ENCODE measurements around the gene UBA3. TPM values are rescaled to one million over a fixed set of nuclear protein-coding genes. Genes with fewer than 3 reads are reported as not detected.

UBA3 gene
- total RNA-seq, 5 donors from 2014 or later (not counting 1 experiment from before 2014, with no cell fraction given), result 62.7 to 83.1 (median 73.2) TPM

GRCh38 chr3:69012800-69013252 lies 67.3 kb downstream of the UBA3 start:
- peak overlapping the region; percentile 82 to 88 for H3K27ac Mint-ChIP-seq
- Histone ChIP-seq H3K4me3 (ENCODE audit: control insufficient read depth in 1 of 2, extremely low read depth in 1 of 2, low read length in 1 of 2) (peak overlapping the region; percentile 44 to 77), H3K9me3 (no peaks in the 10 kb centered on the region), H3K27me3 (replicated peaks in 1 of 2; ENCODE audit: control insufficient read depth in 2 of 2, extremely low read depth in 1 of 2, insufficient read depth in 2 of 2, low read length in 1 of 2) (no peaks in the 10 kb centered on the region), H3K36me3 (ENCODE audit: control insufficient read depth in 2 of 2, extremely low read depth in 1 of 2, insufficient read depth in 1 of 2, low read length in 1 of 2) (no peaks in the 10 kb centered on the region), H3K27ac (ENCODE audit: low read length) (peak overlapping the region; percentile 31), H3K4me1 (ENCODE audit: control insufficient read depth in 1 of 2, extremely low read depth in 1 of 2, insufficient read depth in 2 of 2, low read length in 2 of 2) (peaks cover 3 to 23% of the 10 kb centered on the region in 2 experiments)
- ChIA-PET CTCF (no interaction called here), POLR2A (interaction anchor here in 1 of 2 donors (0.5 kb wide), 1 partner anchor 13 kb away, joined by 3 read pairs; no protein-coding TSS in a partner anchor)
- ATAC-seq (replicated peaks in 1 of 4) (no peak), DNase-seq (peak in 4 of 35 experiments; percentile 6 to 45 (median 16))
- WGBS (ENCODE audit: insufficient coverage), result 11% methylated on average over 36 of the region's 36 CpGs
- peak overlapping the region; percentile 81 to 92 (median 89) for H3K4me3 Mint-ChIP-seq
- no peaks in the 10 kb centered on the region for H3K9me3 Mint-ChIP-seq
- H3K27me3 Mint-ChIP-seq, result no peaks in the 10 kb centered on the region
- peaks cover 30 to 35% (median 35%) of the 10 kb centered on the region in 3 donors for H3K4me1 Mint-ChIP-seq
- H3K36me3 Mint-ChIP-seq, result peaks cover 6% of the 10 kb centered on the region

- peaks cover 3% of the 10 kb centered on the region for H3K36me3 Mint-ChIP-seq
- WGBS (ENCODE audit: insufficient coverage), result 97% methylated on average over 13 of the region's 22 CpGs
- no peaks in the 10 kb centered on the region for H3K9me3 ChIP-seq
- peaks cover 3 to 23% of the 10 kb centered on the region in 2 experiments for H3K4me1 ChIP-seq (ENCODE audit: control insufficient read depth in 1 of 2, extremely low read depth in 1 of 2, insufficient read depth in 2 of 2, low read length in 2 of 2)
- H3K27me3 ChIP-seq (replicated peaks in 1 of 2; ENCODE audit: control insufficient read depth in 2 of 2, extremely low read depth in 1 of 2, insufficient read depth in 2 of 2, low read length in 1 of 2), result no peaks in the 10 kb centered on the region
- ChIA-PET POLR2A (no interaction called here), CTCF (no interaction called here)
- peak overlapping the region; percentile 82 to 88 for H3K27ac Mint-ChIP-seq
- H3K4me3 ChIP-seq (ENCODE audit: control insufficient read depth in 1 of 2, extremely low read depth in 1 of 2, low read length in 1 of 2), result peak overlapping the region in 1 of 2 donors; percentile 44
- ATAC-seq (replicated peaks in 1 of 4) (no peak), DNase-seq (no peak)
- H3K27me3 Mint-ChIP-seq, result no peaks in the 10 kb centered on the region
- H3K4me3 Mint-ChIP-seq, result peak overlapping the region; percentile 81 to 92 (median 89)
- H3K4me1 Mint-ChIP-seq, result peaks cover 30 to 35% (median 35%) of the 10 kb centered on the region in 3 donors
- H3K9me3 Mint-ChIP-seq, result no peaks in the 10 kb centered on the region
- H3K36me3 ChIP-seq (ENCODE audit: control insufficient read depth in 2 of 2, extremely low read depth in 1 of 2, insufficient read depth in 1 of 2, low read length in 1 of 2), result no peaks in the 10 kb centered on the region
- peak overlapping the region; percentile 31 for H3K27ac ChIP-seq (ENCODE audit: low read length)
These were observed 67.9 kb downstream of the UBA3 start for GRCh38 chr3:69012100-69012799.

- ChIA-PET POLR2A (interaction anchor here in 1 of 2 donors (0.5 kb wide), 1 partner anchor 293 kb away, joined by 4 read pairs; no protein-coding TSS in a partner anchor), CTCF (interaction anchor here (0.6 to 0.8 kb wide), 4 partner anchors 48 to 1097 kb away, joined by 3 to 5 read pairs (median 4); no protein-coding TSS in a partner anchor)
- Histone ChIP-seq H3K4me3 (ENCODE audit: control insufficient read depth in 1 of 2, extremely low read depth in 1 of 2, low read length in 1 of 2) (no peak overlapping the region), H3K27ac (ENCODE audit: low read length) (no peak overlapping the region), H3K27me3 (replicated peaks in 1 of 2; ENCODE audit: control insufficient read depth in 2 of 2, extremely low read depth in 1 of 2, insufficient read depth in 2 of 2, low read length in 1 of 2) (no peaks in the 10 kb centered on the region), H3K4me1 (ENCODE audit: control insufficient read depth in 1 of 2, extremely low read depth in 1 of 2, insufficient read depth in 2 of 2, low read length in 2 of 2) (peaks cover 3 to 23% of the 10 kb centered on the region in 2 experiments), H3K36me3 (ENCODE audit: control insufficient read depth in 2 of 2, extremely low read depth in 1 of 2, insufficient read depth in 1 of 2, low read length in 1 of 2) (peaks cover 0 to 4% of the 10 kb centered on the region in 2 donors), H3K9me3 (no peaks in the 10 kb centered on the region)
- Mint-ChIP-seq H3K27me3 (no peaks in the 10 kb centered on the region), H3K36me3 (peaks cover 8% of the 10 kb centered on the region), H3K27ac (peak overlapping the region; percentile 13 to 71), H3K4me1 (peaks cover 27 to 35% (median 35%) of the 10 kb centered on the region in 3 donors), H3K9me3 (no peaks in the 10 kb centered on the region), H3K4me3 (peak overlapping the region; percentile 19 to 66 (median 45))
- WGBS (ENCODE audit: insufficient coverage), result 97% methylated on average over 7 of the region's 8 CpGs
- no peak for DNase-seq
- no peak for ATAC-seq (replicated peaks in 1 of 4)
These were observed 69.0 kb downstream of the UBA3 start for GRCh38 chr3:69011096-69011730.

- DNase-seq, result no peak
- H3K4me1 Mint-ChIP-seq, result peaks cover 22 to 30% (median 27%) of the 10 kb centered on the region in 3 donors
- H3K9me3 ChIP-seq, result no peaks in the 10 kb centered on the region
- 90% methylated on average over 2 of the region's 3 CpGs for WGBS (ENCODE audit: insufficient coverage)
- H3K27ac ChIP-seq (ENCODE audit: low read length), result no peak overlapping the region
- H3K36me3 Mint-ChIP-seq, result peaks cover 21% of the 10 kb centered on the region
- no peak overlapping the region for H3K4me3 ChIP-seq (ENCODE audit: control insufficient read depth in 1 of 2, extremely low read depth in 1 of 2, low read length in 1 of 2)
- peaks cover 3 to 23% of the 10 kb centered on the region in 2 experiments for H3K4me1 ChIP-seq (ENCODE audit: control insufficient read depth in 1 of 2, extremely low read depth in 1 of 2, insufficient read depth in 2 of 2, low read length in 2 of 2)
- ATAC-seq (replicated peaks in 1 of 4), result no peak
- H3K4me3 Mint-ChIP-seq, result no peak overlapping the region
- H3K27me3 Mint-ChIP-seq, result no peaks in the 10 kb centered on the region
- CTCF ChIA-PET, result no interaction called here
- peaks cover 0 to 17% of the 10 kb centered on the region in 2 donors for H3K36me3 ChIP-seq (ENCODE audit: control insufficient read depth in 2 of 2, extremely low read depth in 1 of 2, insufficient read depth in 1 of 2, low read length in 1 of 2)
- no peaks in the 10 kb centered on the region for H3K27me3 ChIP-seq (replicated peaks in 1 of 2; ENCODE audit: control insufficient read depth in 2 of 2, extremely low read depth in 1 of 2, insufficient read depth in 2 of 2, low read length in 1 of 2)
- peak overlapping the region; percentile 5 to 17 for H3K27ac Mint-ChIP-seq
- no peaks in the 10 kb centered on the region for H3K9me3 Mint-ChIP-seq
- POLR2A ChIA-PET, result no interaction called here
These were observed 70.4 kb downstream of the UBA3 start for GRCh38 chr3:69009559-69010410.

- H3K36me3 ChIP-seq (ENCODE audit: control insufficient read depth in 2 of 2, extremely low read depth in 1 of 2, insufficient read depth in 1 of 2, low read length in 1 of 2), result peaks cover 0 to 20% of the 10 kb centered on the region in 2 donors
- H3K27ac Mint-ChIP-seq, result peak overlapping the region in 1 of 2 donors; percentile 7
- CTCF ChIA-PET, result no interaction called here
These were observed 71.2 kb downstream of the UBA3 start for GRCh38 chr3:69008980-69009379.

More at GRCh38 chr3:69008980-69009379, 71.2 kb downstream of the UBA3 start:
- ATAC-seq (replicated peaks in 1 of 4) (no peak), DNase-seq (no peak)
- H3K4me1 Mint-ChIP-seq, result peaks cover 14 to 25% (median 21%) of the 10 kb centered on the region in 3 donors
- no peak overlapping the region for H3K4me3 Mint-ChIP-seq
- Histone ChIP-seq H3K27ac (ENCODE audit: low read length) (no peak overlapping the region), H3K9me3 (no peaks in the 10 kb centered on the region), H3K4me3 (ENCODE audit: control insufficient read depth in 1 of 2, extremely low read depth in 1 of 2, low read length in 1 of 2) (no peak overlapping the region), H3K4me1 (ENCODE audit: control insufficient read depth in 1 of 2, extremely low read depth in 1 of 2, insufficient read depth in 2 of 2, low read length in 2 of 2) (peaks cover under 1 to 17% of the 10 kb centered on the region in 2 experiments), H3K27me3 (replicated peaks in 1 of 2; ENCODE audit: control insufficient read depth in 2 of 2, extremely low read depth in 1 of 2, insufficient read depth in 2 of 2, low read length in 1 of 2) (no peaks in the 10 kb centered on the region)
- peaks cover 27% of the 10 kb centered on the region for H3K36me3 Mint-ChIP-seq
- no peaks in the 10 kb centered on the region for H3K27me3 Mint-ChIP-seq
- no CpG with 5 or more reads among the region's 2 CpGs for WGBS (ENCODE audit: insufficient coverage)
- H3K9me3 Mint-ChIP-seq, result no peaks in the 10 kb centered on the region
- POLR2A ChIA-PET, result no interaction called here

All from T-cell (primary cell).